WTC11 (cell line): ENCODE data around the gene MEOX2.

ENCODE experiments used
- CTCF ChIP-seq: fragments of 200-600 bp; IDR thresholded peaks from 2 replicates; pipeline ENCODE4 v1.8.0; 2022; ENCODE audit warnings: antibody characterized with exemption
- ELF4 ChIP-seq: sonication (generic); formaldehyde crosslinking; IDR thresholded peaks from 2 replicates; pipeline ENCODE4 v1.8.1; 2022; ENCODE audit warnings: low read depth, mild to moderate bottlenecking, moderate library complexity, missing genetic modification reagents
- MAX ChIP-seq: sonication (generic); formaldehyde crosslinking; IDR thresholded peaks from 2 replicates; pipeline ENCODE4 v1.8.0; 2022; ENCODE audit warnings: mild to moderate bottlenecking, missing genetic modification reagents
- NR2C2 ChIP-seq: sonication (generic); formaldehyde crosslinking; IDR thresholded peaks from 2 replicates; pipeline ENCODE4 v1.8.0; 2022; ENCODE audit warnings: mild to moderate bottlenecking, missing genetic modification reagents
- NR3C1 ChIP-seq: sonication (generic); formaldehyde crosslinking; conservative IDR thresholded peaks from 2 replicates; pipeline ENCODE4 v1.8.1; 2023; ENCODE audit warnings: low read depth, mild to moderate bottlenecking, missing genetic modification reagents
- PREB ChIP-seq: sonication (generic); formaldehyde crosslinking; IDR thresholded peaks from 2 replicates; pipeline ENCODE4 v1.8.1; 2022; ENCODE audit warnings: mild to moderate bottlenecking, missing genetic modification reagents, moderate library complexity, borderline replicate concordance
- RORB ChIP-seq: fragments of 250-450 bp; sonication (Bioruptor Pico); IDR thresholded peaks from 2 replicates; pipeline ENCODE4 v1.9.0; 2021; ENCODE audit warnings: mild to moderate bottlenecking
- TEAD4 ChIP-seq: sonication (generic); formaldehyde crosslinking; IDR thresholded peaks from 2 replicates; pipeline ENCODE4 v1.8.0; 2022; ENCODE audit warnings: mild to moderate bottlenecking, missing genetic modification reagents
- TP53 ChIP-seq: sonication (generic); formaldehyde crosslinking; IDR thresholded peaks from 2 replicates; pipeline ENCODE4 v1.8.1; 2023; ENCODE audit warnings: mild to moderate bottlenecking, missing genetic modification reagents
- USF2 ChIP-seq: sonication (generic); formaldehyde crosslinking; IDR thresholded peaks from 2 replicates; pipeline ENCODE4 v1.8.1; 2023; ENCODE audit warnings: mild to moderate bottlenecking, missing genetic modification reagents, moderate library complexity

GRCh38 chr7:15709978-15710377, 23.5 kb upstream of the MEOX2 start:
- no peak for TF ChIP-seq CTCF
- TF ChIP-seq TP53 (CRISPR knock-in tag) = no peak
- no peak for TF ChIP-seq USF2 (CRISPR knock-in tag)
- TF ChIP-seq RORB (CRISPR knock-in tag) = no peak
- no peak for TF ChIP-seq NR2C2 (CRISPR knock-in tag)
- TF ChIP-seq MAX = no peak
- no peak for TF ChIP-seq NR3C1 (CRISPR knock-in tag)
- no peak for TF ChIP-seq ELF4 (CRISPR knock-in tag)
- no peak for TF ChIP-seq TEAD4 (CRISPR knock-in tag)
- no peak for TF ChIP-seq PREB (CRISPR knock-in tag)
